ENCODE data around the gene RBM43.

- TF ChIP-seq JUN (IDR thresholded peaks at IDR 0.05) (no peak), JUNB (IDR thresholded peaks at IDR 0.05) (no peak), CTCF (IDR thresholded peaks at IDR 0.05) (no peak), ELK1 (IDR thresholded peaks at IDR 0.05; ENCODE audit: low read depth, low read length) (no peak), REST (IDR thresholded peaks at IDR 0.05) (no peak), CHD4 (IDR thresholded peaks at IDR 0.05; ENCODE audit: borderline replicate concordance) (no peak)
Observed at GRCh38 chr2:151251012-151251411, 10.7 kb downstream of the RBM43 start.

Data from A549 (cell line).